RKO (cell line): ENCODE measurements around the gene PDIA2.

ENCODE experiments used
- DNase-seq: peaks from one replicate; pipeline ENCODE4 v3.0.0-alpha.2; 2016; ENCODE audit warnings: low spot score

The PDIA2 gene

DNA sequence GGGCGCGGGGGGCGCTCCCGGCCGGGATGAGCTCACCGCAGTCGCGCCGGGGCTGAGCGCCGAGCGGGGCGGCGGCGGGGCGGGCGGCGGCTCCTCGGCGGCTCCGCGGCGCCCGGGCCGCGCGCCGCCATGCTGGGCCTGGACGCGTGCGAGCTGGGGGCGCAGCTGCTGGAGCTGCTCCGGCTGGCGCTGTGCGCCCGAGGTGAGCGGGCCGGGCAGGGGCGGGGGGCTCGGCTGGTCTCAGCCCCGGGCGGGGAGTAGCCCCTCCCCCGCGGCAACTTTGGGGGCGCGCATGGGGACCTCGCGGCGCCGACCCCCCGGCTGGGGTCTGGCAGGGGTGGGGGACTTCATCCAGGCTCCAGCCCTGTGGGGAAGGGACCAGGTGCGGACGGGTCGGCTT, 2.4 kb upstream of the PDIA2 start, which contains the start of gene ARHGDIG:
TSS of gene ARHGDIG (plus strand) at position 40 of the 400 bp plus-strand sequence. CDS start at position 130, 90 bp downstream.
- no peak for DNase-seq

DNA sequence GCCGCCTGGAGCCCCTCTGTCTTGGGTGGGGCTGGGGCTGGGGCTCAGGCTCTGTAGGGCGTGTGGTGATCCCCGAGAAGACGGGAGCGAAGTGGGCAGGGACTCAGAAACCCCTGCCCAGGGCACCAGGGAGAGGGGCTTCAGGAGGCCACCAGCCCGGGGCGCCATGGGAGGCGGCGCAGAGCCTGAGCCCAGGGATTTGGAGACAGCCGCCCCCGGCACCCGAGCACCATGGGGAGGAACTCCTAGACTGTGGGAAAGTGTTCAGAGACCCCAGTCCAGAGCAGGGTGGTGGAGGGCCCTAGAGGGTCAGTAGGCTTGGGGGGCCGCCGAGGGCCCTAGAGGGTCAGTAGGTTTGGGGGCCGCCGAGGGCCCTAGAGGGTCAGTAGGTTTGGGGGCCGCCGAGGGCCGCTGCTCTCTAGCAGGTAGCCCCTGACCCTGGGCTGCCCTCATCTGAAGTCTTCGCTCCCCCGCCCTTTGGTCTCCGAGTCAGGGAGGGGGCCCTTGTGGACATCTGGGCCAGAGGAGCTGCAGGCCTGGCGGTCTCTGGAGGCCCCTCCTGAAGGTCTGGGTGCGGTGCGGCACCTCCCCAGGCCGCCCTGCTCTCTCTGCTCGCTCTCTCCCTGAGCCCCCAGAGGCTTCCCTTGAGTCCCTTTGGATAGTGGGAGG, 1.8 kb upstream of the PDIA2 start:
- DNase-seq = no peak

DNA sequence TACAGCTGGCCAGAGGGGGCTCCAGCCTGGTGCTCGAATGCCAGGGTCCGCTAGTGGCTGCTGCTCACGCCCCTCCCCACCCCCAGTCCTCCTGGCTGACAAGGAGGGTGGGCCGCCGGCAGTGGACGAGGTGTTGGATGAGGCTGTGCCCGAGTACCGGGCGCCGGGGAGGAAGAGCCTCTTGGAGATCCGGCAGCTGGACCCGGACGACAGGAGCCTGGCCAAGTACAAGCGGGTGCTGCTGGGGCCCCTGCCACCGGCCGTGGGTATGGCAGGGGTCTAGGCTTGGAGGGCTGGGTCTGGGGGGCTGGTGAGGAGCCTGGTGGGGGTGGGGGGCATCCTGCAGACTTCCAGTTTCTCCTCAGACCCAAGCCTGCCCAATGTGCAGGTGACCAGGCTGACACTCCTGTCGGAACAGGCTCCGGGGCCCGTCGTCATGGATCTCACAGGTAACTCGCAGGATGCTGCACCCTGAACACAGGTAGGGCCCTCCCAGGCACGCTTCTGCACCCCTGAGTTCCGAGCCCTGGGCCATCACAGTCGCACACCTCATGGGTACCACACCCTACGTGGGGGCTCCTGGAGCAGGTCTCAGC, 1.2 kb upstream of the PDIA2 start:
- DNase-seq = no peak

DNA sequence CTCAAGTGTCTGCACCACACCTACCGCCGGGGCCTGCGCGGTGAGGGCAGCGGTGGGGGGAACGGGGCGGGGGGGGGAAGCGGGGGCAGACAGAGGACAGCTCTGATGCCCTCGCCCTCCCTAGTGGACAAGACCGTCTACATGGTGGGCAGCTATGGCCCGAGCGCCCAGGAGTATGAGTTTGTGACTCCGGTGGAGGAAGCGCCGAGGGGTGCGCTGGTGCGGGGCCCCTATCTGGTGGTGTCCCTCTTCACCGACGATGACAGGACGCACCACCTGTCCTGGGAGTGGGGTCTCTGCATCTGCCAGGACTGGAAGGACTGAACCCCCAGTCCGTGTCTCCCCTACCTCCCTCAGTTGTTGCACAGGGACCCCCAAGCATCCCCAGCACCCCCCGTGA, 473 bp upstream of the PDIA2 start:
- no peak for DNase-seq

DNA sequence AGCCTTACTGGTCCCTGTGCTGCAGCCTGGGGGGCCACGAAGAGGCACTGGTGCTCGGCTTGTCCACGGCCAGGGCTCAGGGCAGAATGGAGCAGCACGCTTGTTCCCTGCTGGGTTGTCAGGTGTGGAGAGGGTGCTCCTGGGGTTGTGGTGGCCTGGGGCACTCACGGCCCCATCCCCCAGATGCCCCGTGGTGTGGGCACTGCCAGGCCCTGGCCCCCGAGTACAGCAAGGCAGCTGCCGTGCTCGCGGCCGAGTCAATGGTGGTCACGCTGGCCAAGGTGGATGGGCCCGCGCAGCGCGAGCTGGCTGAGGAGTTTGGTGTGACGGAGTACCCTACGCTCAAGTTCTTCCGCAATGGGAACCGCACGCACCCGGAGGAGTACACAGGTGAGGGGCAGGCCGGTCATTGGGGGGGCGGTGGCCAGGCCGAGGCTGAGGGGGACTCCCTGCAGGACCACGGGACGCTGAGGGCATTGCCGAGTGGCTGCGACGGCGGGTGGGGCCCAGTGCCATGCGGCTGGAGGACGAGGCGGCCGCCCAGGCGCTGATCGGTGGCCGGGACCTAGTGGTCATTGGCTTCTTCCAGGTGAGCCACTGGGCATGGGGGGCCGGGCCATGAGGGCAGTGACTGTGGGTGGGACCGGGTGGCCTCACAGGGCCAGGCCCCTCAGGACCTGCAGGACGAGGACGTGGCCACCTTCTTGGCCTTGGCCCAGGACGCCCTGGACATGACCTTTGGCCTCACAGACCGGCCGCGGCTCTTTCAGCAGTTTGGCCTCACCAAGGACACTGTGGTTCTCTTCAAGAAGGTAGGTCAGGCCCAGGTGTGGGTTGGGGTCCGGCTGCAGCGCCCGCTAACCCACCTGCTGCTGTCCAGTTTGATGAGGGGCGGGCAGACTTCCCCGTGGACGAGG, 1.5 kb downstream of the PDIA2 start:
- no peak for DNase-seq

DNA sequence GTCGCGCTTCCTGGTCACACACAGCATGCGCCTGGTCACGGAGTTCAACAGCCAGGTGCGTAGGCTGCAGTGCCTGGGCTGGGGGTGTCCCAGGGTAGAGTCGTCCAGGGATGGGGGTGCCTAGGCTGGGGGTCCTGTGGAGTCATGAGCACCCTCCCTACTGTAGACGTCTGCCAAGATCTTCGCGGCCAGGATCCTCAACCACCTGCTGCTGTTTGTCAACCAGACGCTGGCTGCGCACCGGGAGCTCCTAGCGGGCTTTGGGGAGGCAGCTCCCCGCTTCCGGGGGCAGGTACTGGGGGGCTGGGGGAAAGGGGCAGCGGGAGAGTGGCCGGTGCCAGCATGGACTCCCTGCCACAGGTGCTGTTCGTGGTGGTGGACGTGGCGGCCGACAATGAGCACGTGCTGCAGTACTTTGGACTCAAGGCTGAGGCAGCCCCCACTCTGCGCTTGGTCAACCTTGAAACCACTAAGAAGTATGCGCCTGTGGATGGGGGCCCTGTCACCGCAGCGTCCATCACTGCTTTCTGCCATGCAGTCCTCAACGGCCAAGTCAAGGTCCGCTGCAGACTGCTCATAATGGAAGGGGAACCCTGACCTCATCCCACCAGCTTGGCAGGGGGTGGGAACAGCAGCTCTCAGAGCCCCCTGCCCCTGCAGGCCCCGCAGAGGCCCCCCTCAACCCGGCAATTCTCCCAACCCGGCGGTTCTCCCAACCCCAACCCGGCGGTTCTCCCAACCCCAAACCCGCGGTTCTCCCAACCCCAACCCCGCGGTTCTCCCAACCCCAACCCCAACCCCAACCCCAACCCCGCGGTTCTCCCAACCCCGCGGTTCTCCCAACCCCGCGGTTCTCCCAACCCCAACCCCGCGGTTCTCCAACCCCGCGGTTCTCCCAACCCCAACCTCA, 2.4 kb downstream of the PDIA2 start:
- no peak for DNase-seq

DNA sequence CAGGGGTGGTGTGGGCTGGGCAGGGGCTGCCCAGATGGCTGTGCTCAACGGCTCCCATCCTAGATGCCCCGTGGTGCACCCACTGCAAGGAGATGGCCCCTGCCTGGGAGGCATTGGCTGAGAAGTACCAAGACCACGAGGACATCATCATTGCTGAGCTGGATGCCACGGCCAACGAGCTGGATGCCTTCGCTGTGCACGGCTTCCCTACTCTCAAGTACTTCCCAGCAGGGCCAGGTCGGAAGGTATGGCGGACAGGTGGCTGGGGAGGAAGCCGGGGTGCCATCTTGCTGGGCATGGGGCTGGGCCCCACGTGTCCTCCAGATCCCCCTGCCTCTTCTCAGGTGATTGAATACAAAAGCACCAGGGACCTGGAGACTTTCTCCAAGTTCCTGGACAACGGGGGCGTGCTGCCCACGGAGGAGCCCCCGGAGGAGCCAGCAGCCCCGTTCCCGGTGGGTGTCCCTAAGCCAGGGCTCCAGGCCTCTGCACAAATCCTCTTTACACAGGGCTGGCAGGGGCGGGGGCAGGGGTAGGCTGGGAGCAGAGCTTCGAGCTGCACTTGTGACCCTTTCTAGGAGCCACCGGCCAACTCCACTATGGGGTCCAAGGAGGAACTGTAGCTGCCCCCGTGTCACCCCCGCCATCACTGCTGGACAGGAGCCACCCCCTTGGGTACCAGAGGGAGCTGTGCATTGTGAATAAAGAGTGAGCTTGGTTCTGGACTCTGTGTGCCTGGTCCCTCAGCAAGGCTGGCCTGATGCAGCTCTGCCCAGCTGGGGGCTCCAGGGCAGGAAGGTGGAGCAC, 3.7 kb downstream of the PDIA2 start:
- DNase-seq = no peak

DNA sequence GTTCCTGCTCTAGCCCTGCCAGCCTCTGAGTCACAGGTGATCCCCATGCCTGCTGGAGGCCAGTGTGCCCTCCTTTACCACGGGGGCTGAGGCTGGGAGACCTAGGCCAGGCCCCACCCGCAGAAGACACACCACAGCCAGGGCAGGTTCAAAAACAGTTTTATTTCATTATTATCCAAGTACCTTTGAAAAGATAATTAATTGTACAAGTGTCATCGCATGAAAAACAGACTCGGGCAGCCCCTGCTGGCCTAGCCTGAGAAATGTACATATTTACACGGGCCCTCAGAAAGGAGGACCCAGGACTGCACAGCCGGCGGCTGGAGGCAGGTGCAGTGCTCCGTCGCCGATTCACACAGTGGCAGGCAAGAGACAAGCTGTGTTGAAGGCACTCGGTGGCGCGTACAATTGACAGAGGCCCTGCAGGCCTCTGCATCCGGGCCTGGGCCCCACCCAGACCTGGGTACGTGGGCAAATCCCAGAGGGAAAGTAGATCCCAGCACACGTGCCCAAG, 4.4 kb downstream of the PDIA2 start:
- DNase-seq = no peak

DNA sequence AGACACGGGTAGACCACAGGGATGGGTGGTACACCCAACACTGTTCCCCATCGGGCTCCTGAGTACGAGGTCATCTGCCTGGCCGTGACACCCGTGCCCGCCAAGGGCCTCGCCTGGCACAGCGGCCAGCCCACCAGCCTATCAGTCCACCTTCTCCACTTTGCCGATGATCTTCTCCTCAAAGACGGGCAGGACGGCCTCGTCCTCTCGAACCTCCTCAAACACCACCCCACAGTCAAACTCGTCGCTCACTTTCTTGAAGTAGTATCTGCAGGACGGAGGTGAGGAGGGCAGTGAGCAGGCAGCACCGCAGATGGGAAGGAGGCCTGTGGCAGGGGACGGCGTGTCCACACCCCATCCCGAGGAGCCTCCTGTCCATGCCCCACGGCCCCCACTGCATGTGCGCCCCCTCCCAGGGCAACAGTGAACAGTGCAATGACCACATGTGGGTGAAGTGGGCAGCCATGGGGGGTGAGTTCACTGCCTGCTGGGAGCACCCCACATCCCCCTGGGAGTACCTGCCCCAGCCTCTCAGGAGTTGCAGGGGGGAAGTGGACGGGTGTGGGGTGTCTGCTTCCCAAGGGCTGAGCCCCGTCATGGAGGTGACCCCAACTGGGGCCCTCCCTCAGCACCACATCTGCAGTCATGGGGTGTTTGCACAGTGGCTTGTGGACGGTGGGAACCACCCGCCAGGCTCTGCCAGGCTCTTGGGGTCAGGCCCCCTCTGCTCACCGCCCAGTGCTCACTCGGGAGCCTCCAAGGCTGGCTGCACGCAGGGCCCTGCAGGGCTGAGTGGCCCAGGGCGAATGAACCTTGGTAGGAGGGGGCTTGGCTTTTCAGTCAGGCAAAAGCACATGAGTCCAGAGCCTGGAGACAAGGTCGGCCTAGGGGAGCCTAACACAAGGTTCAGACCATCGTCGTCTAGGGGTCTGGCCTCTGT, 5.3 kb downstream of the PDIA2 start:
- DNase-seq = no peak

DNA sequence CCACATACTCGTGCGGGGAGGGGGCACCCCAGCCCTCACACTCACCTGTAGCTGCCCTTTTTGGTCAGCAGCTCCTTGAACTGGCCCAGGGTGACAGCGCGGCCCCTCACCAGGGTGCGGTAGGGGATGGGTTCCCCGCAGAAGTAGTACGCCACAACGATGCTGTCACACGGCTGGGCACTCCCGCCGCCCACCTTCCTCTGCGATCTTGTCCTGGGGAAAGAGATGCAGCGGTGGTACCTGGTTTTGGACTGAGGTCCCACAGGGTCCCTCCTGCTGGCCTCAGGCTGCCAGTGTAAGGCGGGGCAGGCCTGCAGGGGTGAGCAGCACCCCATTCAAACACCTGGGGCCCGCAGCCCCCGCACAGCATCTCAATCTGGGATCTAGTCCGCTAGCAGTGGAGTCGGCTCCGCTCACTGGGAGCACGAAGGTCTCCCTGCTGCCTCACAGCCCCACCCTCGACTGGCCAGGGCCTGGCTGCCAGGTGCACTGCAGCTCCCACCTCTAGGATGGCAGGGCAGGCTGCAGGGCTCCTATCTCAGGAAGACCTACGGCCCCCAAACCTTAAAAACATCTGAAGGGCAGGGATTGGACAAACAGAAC, 6.5 kb downstream of the PDIA2 start:
- DNase-seq = no peak

DNA sequence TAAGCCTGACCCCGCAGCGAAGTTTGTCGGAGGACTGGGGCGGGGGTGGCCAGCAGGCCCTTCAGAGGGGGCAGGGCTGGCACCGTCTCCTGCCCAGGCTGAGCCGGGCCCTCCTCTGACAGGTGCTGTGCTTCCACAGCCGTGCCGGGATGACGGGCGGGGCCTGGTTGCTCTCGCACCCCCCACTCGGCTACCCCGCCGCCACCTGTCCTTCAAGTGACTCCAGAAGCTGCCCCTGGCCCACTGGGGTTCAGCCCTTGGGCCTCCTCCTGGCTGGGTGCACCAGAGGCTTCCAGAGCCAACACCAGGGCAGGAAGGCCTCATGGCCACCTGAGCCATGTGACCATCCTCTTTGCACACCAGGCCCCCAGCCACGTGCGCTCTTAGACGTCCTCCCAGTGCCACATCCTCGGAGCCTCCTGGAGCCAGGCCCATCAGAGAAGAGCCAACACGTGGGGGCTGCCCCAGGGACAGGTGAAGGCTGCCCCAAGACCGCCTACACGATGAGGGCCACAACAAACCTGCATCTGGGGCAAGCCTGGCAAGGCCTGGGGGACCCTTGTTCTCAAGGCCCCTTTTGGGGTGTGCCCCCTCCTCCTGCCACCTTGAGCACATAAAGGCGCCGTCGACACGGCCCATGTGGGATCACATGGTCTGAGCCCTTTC, 7.2 kb downstream of the PDIA2 start:
- DNase-seq = no peak

DNA sequence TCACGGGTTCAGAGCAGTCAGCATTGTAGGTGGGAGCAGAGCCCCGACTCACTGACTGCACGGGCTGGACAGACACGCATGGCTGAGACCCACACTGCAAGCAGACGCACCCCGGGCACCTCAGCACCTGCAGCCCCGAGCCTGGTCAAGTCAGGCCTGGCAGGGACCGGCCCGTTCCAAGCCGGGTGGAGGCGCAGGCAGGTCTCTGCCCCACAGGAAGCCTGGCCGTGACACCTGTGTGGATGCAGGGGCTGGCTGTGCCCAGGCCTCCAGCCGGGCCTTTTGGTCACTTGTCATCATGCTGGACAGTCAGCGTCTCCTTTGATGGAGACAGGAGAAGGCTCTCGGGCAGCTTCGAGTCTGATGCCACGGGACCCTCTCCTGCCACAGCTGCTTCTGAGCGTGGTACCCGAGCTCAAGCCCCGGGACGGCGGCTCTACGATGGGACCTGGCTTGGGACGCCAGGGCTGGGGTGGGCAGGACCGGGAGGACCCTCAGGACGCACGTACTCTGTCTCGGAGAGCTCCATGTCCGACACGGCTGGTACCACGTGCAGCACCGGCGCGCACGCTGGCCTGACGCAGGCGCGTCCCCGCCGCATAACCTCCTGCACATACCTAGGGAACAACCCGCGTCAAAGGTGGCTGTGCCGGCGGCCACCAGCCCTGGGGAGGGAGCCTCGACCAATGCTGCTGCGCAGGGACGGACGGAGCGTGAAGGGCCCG, 7.9 kb downstream of the PDIA2 start:
- DNase-seq = no peak

DNA sequence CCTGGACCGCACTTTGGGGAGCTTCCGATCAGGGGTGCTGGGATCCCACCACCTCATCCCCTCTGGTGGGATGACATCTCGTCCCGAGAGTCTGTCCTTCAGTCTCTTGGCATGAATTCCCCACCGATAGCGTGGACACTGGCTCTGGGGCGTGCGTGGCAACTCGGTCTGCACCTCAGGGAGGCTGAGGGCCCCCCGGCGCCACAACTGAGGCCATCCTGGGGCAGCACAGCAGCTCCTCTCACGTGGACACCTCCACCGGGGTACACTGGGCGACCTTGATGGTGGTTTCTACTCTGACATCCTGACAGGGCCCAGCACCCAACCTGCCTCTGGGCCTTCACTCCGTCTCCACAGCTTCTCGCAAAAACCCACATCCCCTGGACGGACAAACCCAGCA, 8.6 kb downstream of the PDIA2 start:
- DNase-seq = no peak

DNA sequence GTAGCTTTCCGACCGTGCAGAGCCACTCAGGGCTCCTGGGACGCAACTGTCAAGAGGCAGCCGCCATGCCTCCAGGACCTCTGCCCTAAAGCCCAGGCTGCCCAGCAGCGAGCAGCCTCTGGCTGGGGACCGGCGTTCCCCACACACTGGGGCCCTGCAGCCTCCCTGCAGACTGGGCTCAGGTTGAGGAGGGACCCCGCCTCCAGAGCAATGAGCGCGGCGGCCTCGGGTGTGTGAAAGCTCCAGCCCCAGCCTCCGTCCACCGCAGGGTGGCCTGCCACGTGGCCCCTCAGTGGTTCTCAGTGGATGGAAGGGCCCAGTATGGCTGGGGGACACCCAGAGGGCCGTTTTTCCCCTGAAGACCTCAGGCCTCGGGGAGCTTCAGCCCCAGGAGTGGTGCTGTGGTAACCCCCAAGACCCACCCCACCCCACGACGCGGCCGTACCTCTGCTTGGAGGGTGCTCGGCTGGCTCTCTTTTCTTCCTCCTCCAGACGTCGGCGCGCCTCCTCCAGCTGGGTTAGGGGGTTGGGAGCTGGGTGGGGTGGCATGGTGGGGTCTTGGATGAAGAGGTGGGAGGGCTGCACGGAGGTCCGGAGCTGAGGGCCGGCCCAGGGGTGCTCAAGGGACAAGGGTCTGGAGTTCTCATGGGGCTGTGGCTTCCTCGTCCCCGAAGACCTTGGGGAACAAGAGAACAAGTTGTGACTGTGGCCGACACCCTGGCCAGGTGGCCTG, 10.2 kb downstream of the PDIA2 start:
- no peak for DNase-seq

DNA sequence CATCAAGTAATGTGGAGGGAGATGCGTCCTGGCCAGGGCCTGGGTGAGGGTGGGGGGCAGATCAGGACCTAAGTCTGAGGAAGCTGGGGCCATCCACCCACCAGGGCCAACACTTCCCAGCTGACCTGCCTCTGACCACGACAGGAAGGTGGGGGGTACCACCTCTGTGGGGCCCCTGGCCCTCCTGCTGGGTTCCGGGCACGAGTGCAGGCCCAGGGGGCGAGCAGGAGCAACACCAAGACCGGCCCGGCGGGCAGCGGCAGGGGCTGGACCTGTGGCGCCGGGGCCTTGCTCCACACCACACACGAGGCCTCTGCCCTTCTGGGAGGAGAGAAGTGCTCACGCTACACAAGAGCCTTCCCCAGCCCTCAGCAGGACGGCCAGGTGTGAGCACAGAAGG, 13.3 kb downstream of the PDIA2 start:
- DNase-seq = no peak

DNA sequence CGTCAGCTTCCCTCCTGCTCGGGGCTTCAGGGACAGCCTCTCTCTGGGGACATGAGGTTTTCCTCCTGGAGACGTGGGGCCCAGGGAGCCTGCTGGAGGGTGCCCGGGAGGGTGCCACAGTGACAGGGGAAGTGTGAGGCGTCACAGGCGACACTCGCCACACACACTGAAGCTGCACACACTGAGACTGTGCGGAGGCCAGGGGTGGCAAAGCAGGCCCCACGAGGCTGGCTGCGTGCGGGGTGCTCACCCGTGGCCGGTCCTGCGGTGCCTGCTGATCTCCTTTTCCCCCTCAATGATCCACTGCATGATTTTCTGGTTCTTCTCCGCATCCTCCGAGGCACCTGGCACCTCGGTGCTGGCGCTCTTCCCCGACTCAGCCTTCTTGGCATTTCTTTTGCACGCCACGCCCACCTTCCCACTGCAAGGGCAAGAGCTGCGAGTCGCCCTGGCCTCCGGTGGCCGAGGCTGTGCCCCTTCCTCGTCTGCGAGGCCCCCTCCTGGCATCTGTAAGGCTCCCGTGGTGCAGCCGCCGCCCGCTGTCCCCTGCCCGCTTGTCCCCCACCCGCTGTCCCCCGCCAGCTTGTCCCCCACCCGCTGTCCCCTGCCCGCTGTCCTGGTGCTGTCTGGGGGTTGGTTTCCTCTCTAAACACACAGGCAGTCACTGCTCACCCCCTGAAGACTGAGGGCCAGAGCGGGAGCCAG, 14.0 kb downstream of the PDIA2 start:
- no peak for DNase-seq

DNA sequence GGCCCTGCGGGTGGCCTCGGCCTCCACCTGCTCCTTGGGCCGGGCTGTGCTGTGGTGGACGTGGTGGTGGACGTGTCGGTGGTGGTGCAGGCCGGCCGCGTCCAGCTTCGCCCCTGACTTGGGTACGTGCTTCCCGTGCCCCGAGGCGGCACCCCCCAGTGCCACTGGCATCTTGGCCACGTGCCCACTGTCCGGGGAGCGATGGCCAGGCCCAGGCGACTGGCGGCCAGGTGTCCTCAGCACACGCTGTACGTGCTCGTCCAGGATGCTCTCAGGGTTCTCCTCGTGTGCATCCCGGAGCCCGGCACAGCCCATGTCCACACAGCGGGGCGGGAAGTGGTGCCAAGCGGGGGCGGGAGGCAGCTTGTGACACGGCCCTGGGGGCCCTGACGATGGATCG, 14.9 kb downstream of the PDIA2 start:
- DNase-seq = no peak
